PC-9 (cell line): ENCODE measurements around the gene SIM2. TPM values are rescaled to one million over a fixed set of nuclear protein-coding genes. Genes with fewer than 3 reads are reported as not detected.

ENCODE experiments used
- BruUV-seq: library from RNA; stranded (reverse); fragments of 400-500 nt; replicated peaks from 2 replicates; lab custom pipeline; 2021; lab: Mats Ljungman, UMichigan
- CTCF ChIA-PET: fragments of 300-600 bp; sonication (Branson Sonifier 250); formaldehyde crosslinking; loops from one replicate; lab custom pipeline; 2022; ENCODE audit warnings: antibody characterized with exemption; lab: Charles Lee
- POLR2A ChIA-PET: fragments of 300-600 bp; sonication (Branson Sonifier 250); formaldehyde crosslinking; loops from one replicate; lab custom pipeline; 2022; ENCODE audit warnings: antibody characterized with exemption; ENCODE audit not compliant: unreplicated experiment; lab: Charles Lee
- DNase-seq, 2 experiments: peaks; one replicate each; pipeline versions ENCODE4 v3.0.0 to v3.0.0-alpha.2; 2015 to 2022; ENCODE audit warnings: mixed read lengths in 1 of 2
- H2AFZ ChIP-seq: fragments of 200-600 bp; sonication (generic); 2 replicates; pipeline ENCODE4 v1.8.1; 2017; ENCODE audit warnings: antibody characterized with exemption
- H3F3A ChIP-seq: fragments of 200-600 bp; sonication (generic); 2 replicates; pipeline ENCODE4 v1.8.1; 2017; ENCODE audit warnings: antibody characterized with exemption, mild to moderate bottlenecking, low read depth; ENCODE audit not compliant: insufficient read depth
- H3K27ac ChIP-seq: fragments of 200-600 bp; sonication (generic); 2 replicates; pipeline ENCODE4 v1.6.1; 2016; ENCODE audit warnings: mixed run types
- H3K27me3 ChIP-seq: fragments of 200-600 bp; sonication (generic); 2 replicates; pipeline ENCODE4 v1.6.1; 2016; ENCODE audit warnings: low read depth, mixed run types; ENCODE audit not compliant: insufficient read depth
- H3K36me3 ChIP-seq: fragments of 200-600 bp; sonication (generic); 2 replicates; pipeline ENCODE4 v1.6.1; 2016; ENCODE audit warnings: low read depth, mixed run types
- H3K4me1 ChIP-seq: fragments of 200-600 bp; sonication (generic); replicated peaks from 2 replicates; pipeline ENCODE4 v1.6.1; 2016; ENCODE audit warnings: mixed run types; ENCODE audit not compliant: insufficient read depth
- H3K4me2 ChIP-seq: fragments of 200-600 bp; sonication (generic); 2 replicates; pipeline ENCODE4 v1.6.1; 2017; ENCODE audit warnings: mixed run types
- H3K4me3 ChIP-seq: fragments of 200-600 bp; sonication (generic); 2 replicates; pipeline ENCODE4 v1.6.1; 2016; ENCODE audit warnings: mixed run types
- H3K79me2 ChIP-seq: fragments of 200-600 bp; sonication (generic); 2 replicates; pipeline ENCODE4 v1.6.1; 2017; ENCODE audit warnings: low read depth, mixed run types
- H3K9me2 ChIP-seq: fragments of 200-600 bp; sonication (generic); 2 replicates; pipeline ENCODE4 v1.8.1; 2017; ENCODE audit warnings: mild to moderate bottlenecking; ENCODE audit not compliant: insufficient read depth
- H3K9me3 ChIP-seq: fragments of 200-600 bp; sonication (generic); 2 replicates; pipeline ENCODE4 v1.8.1; 2016; ENCODE audit warnings: low read depth; ENCODE audit not compliant: insufficient read depth
- H4K20me1 ChIP-seq: fragments of 200-600 bp; sonication (generic); 2 replicates; pipeline ENCODE4 v1.8.1; 2017; ENCODE audit not compliant: insufficient read depth
- EZH2 ChIP-seq: fragments of 200-600 bp; sonication (generic); IDR thresholded peaks from 2 replicates; pipeline ENCODE4 v1.8.0; 2017; ENCODE audit warnings: antibody characterized with exemption, low read depth
- intact Hi-C: fragments of 100-400 bp; cut with micrococcal nuclease; formaldehyde crosslinking; loops from one replicate; pipeline ENCODE4 v1.10.0; 2022; ENCODE audit not compliant: unreplicated experiment
- total RNA-seq: library from RNA; stranded (reverse); gene quantifications from 2 replicates; pipeline ENCODE4 v1.2.3, GENCODE V29; 2021
- TF ChIP-seq, protein P1 (sequence below): fragments of 200-600 bp; sonication (generic); conservative IDR thresholded peaks from 2 replicates; pipeline ENCODE4 v1.6.1; 2017; ENCODE audit warnings: mixed run types, antibody characterized with exemption, mild to moderate bottlenecking, moderate library complexity

Gene SIM2
- total RNA-seq, 1 experiment from 2014 or later = 18.5 TPM

DNA sequence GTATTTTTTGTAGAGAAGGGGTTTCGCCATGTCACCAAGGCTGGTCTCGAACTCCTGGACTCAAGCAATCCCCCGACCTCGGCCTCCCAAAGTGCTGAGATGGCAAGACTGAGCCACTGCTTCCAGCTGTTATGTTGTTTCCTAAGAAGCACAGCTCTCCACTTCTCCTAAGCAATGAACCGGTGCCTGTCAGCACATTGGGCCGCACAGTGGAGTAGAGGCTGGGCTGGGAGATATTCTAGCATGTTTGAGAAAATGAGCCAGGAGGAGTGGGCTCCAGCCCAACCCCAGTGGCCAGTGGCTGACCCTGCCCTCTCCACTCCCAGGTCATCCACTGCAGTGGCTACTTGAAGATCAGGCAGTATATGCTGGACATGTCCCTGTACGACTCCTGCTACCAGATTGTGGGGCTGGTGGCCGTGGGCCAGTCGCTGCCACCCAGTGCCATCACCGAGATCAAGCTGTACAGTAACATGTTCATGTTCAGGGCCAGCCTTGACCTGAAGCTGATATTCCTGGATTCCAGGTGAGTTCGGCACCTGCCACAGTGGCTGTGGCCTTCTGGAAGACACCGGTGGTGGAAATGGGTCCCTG is 27.0 kb downstream of the SIM2 start:
- Histone ChIP-seq H3K9me3 (no peaks in the 10 kb centered on the region), H4K20me1 (no peaks in the 10 kb centered on the region; the same call in 1 of the 2 replicates), H3K4me2 (no peak overlapping the region), H3K9me2 (no peaks in the 10 kb centered on the region), H3K27me3 (no peaks in the 10 kb centered on the region), H3K36me3 (peaks cover 4% of the 10 kb centered on the region; the same call in 1 of the 2 replicates), H3F3A (no peaks in the 10 kb centered on the region), H3K27ac (no peak overlapping the region), H3K4me1 (no peaks in the 10 kb centered on the region), H3K79me2 (no peaks in the 10 kb centered on the region), H2AFZ (no peak overlapping the region), H3K4me3 (no peak overlapping the region)
- intact Hi-C loops = no loop called here
- TF ChIP-seq EZH2 = no peak
- ChIA-PET POLR2A (no interaction called here), CTCF (no interaction called here)
- no TSS peak for BruUV-seq
- no peak for DNase-seq

DNA sequence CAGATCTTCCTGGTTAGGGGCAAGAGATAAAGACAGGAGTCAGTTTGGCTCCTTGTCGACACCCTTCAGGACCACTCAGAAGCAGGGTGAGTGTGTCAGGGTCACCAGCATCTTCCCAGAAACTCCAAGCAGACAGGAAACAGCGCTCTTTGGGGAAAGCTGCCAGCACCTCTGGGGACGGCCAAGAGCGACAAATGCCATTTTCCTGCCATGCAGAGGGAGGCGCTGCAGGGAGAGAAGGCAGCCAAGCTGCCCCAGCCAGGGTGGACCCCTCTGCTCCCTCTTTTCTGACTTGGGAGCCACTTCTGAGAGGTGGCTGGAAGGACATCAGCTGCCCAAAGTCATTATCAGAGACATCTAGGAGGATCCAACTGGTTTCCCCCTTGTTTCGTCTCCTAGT is 29.0 kb downstream of the SIM2 start:
- peaks cover 4% of the 10 kb centered on the region; the same call in 1 of the 2 replicates for H3K36me3 ChIP-seq
- no peaks in the 10 kb centered on the region for H3F3A ChIP-seq
- no peaks in the 10 kb centered on the region for H3K4me1 ChIP-seq
- no peaks in the 10 kb centered on the region for H3K9me2 ChIP-seq
- H3K27me3 ChIP-seq = no peaks in the 10 kb centered on the region
- intact Hi-C loops = no loop called here
- TF ChIP-seq EZH2 = no peak
- TF ChIP-seq, protein P1, sequence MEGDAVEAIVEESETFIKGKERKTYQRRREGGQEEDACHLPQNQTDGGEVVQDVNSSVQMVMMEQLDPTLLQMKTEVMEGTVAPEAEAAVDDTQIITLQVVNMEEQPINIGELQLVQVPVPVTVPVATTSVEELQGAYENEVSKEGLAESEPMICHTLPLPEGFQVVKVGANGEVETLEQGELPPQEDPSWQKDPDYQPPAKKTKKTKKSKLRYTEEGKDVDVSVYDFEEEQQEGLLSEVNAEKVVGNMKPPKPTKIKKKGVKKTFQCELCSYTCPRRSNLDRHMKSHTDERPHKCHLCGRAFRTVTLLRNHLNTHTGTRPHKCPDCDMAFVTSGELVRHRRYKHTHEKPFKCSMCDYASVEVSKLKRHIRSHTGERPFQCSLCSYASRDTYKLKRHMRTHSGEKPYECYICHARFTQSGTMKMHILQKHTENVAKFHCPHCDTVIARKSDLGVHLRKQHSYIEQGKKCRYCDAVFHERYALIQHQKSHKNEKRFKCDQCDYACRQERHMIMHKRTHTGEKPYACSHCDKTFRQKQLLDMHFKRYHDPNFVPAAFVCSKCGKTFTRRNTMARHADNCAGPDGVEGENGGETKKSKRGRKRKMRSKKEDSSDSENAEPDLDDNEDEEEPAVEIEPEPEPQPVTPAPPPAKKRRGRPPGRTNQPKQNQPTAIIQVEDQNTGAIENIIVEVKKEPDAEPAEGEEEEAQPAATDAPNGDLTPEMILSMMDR = no peak
- H3K4me2 ChIP-seq = no peak overlapping the region
- BruUV-seq = no TSS peak
- H3K79me2 ChIP-seq = no peaks in the 10 kb centered on the region
- H3K4me3 ChIP-seq = no peak overlapping the region
- POLR2A ChIA-PET = no interaction called here
- H2AFZ ChIP-seq = no peak overlapping the region
- no peaks in the 10 kb centered on the region for H3K9me3 ChIP-seq
- H3K27ac ChIP-seq = no peak overlapping the region
- no peak for DNase-seq
- CTCF ChIA-PET = no interaction called here
- no peaks in the 10 kb centered on the region for H4K20me1 ChIP-seq

DNA sequence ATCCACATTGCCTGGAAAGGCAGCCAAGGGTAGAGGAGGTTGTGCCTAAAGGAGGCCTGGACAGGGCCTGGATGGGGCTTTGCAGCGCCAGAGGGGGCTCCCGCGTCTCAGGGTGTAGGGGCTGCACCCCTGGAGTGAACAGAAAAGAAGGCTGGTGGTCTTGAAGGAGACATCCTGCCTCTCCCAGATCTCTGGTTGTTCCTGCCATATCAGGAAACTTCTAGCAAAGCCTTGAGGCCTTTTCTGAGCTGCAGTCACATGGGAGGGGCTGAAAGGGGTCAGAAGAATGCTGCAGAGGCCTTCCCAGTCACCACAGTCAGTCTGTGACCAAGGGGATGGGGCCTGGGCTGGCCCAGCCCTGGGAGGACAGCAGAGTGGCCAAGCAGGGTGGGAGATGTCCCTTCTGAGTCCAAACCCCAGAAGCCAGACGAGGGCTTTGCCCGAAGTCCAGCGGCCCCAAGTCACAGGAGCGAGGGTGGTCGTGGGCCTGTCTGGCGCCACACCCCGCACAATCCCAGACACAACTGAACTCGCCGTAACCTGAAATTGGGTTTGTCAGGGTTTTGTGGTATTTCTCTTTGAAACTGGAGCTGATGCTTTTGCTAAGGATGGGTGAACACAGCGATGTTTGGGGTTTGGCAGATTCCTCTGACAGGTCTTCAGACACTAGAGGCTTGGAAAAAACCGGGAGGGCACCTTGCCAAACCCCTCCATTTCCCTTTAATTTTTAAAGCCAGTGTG is 29.6 kb downstream of the SIM2 start:
- DNase-seq = no peak
- H3K79me2 ChIP-seq = no peaks in the 10 kb centered on the region
- no peaks in the 10 kb centered on the region for H3F3A ChIP-seq
- H3K36me3 ChIP-seq = peaks cover 4% of the 10 kb centered on the region; the same call in 1 of the 2 replicates
- TF ChIP-seq EZH2 = no peak
- TF ChIP-seq, protein P1 = no peak
- intact Hi-C loops = no loop called here
- H4K20me1 ChIP-seq = no peaks in the 10 kb centered on the region
- BruUV-seq = no TSS peak
- no peaks in the 10 kb centered on the region for H3K9me3 ChIP-seq
- POLR2A ChIA-PET = no interaction called here
- CTCF ChIA-PET = no interaction called here
- no peak overlapping the region for H3K4me3 ChIP-seq
- H2AFZ ChIP-seq = no peak overlapping the region
- H3K27me3 ChIP-seq = no peaks in the 10 kb centered on the region
- H3K9me2 ChIP-seq = no peaks in the 10 kb centered on the region
- H3K27ac ChIP-seq = no peak overlapping the region
- H3K4me2 ChIP-seq = no peak overlapping the region
- H3K4me1 ChIP-seq = no peaks in the 10 kb centered on the region
